Measurements from ENCODE around the gene MAP1LC3B. TPM values are rescaled to one million over a fixed set of nuclear protein-coding genes. Genes with fewer than 3 reads are reported as not detected.

The MAP1LC3B gene
- 141 TPM for polyA plus RNA-seq

GRCh38 chr16:87391950-87392820 is at the start of gene MAP1LC3B:
TSS of gene MAP1LC3B (plus strand) at chr16:87392336. CDS start at chr16:87392428, 92 bp downstream.
- H3K4me3 Mint-ChIP-seq: peak within 1 kb of the TSS; percentile 89 to 95 (median 93)
- H3K27me3 Mint-ChIP-seq: no peaks in the 10 kb centered on the region
- peaks cover 6% of the 10 kb centered on the region for H3K36me3 Mint-ChIP-seq
- no peaks in the 10 kb centered on the region for H3K9me3 Mint-ChIP-seq
- H3K4me1 Mint-ChIP-seq: peaks cover 33 to 46% (median 44%) of the 10 kb centered on the region in 3 donors
- H3K27ac Mint-ChIP-seq: peak within 1 kb of the TSS; percentile 85 to 94 (median 87)

- H3K27me3 Mint-ChIP-seq: no peaks in the 10 kb centered on the region
- no peak overlapping the region for H3K27ac Mint-ChIP-seq
These were observed 49.6 kb upstream of the MAP1LC3B start for GRCh38 chr16:87342504-87342903.

GRCh38 chr16:87342978-87343752 is 49.0 kb upstream of the MAP1LC3B start:
- no peaks in the 10 kb centered on the region for H3K9me3 Mint-ChIP-seq
- peaks cover 0 to 4% (median 0%) of the 10 kb centered on the region in 3 donors for H3K4me1 Mint-ChIP-seq
- H3K27ac Mint-ChIP-seq: no peak overlapping the region
- peaks cover 4% of the 10 kb centered on the region for H3K36me3 Mint-ChIP-seq
- no peak overlapping the region for H3K4me3 Mint-ChIP-seq
- no peaks in the 10 kb centered on the region for H3K27me3 Mint-ChIP-seq

More at GRCh38 chr16:87342504-87342903, 49.6 kb upstream of the MAP1LC3B start:
- H3K9me3 Mint-ChIP-seq: no peaks in the 10 kb centered on the region
- peaks cover 0 to 6% (median 0%) of the 10 kb centered on the region in 3 donors for H3K4me1 Mint-ChIP-seq
- H3K36me3 Mint-ChIP-seq: peaks cover 4% of the 10 kb centered on the region
- H3K4me3 Mint-ChIP-seq: no peak overlapping the region

- H3K27ac Mint-ChIP-seq: no peak overlapping the region
- H3K27me3 Mint-ChIP-seq: no peaks in the 10 kb centered on the region
- H3K4me1 Mint-ChIP-seq: peaks cover 0 to 4% (median 0%) of the 10 kb centered on the region in 3 donors
- no peak overlapping the region for H3K4me3 Mint-ChIP-seq
- H3K9me3 Mint-ChIP-seq: no peaks in the 10 kb centered on the region
- H3K36me3 Mint-ChIP-seq: peaks cover 4% of the 10 kb centered on the region
These were observed 48.4 kb upstream of the MAP1LC3B start for GRCh38 chr16:87343753-87344050.

GRCh38 chr16:87344165-87344930 is 47.8 kb upstream of the MAP1LC3B start:
- Mint-ChIP-seq H3K27ac (peak overlapping the region in 1 of 3 donors; percentile 27), H3K4me1 (peaks cover 0 to 4% (median 3%) of the 10 kb centered on the region in 3 donors)

GRCh38 chr16:87344931-87345631 is 47.1 kb upstream of the MAP1LC3B start:
- no peaks in the 10 kb centered on the region for H3K27me3 Mint-ChIP-seq
- peak overlapping the region in 1 of 4 donors; percentile 45 for H3K4me3 Mint-ChIP-seq
- H3K4me1 Mint-ChIP-seq: peaks cover 0 to 6% (median 4%) of the 10 kb centered on the region in 3 donors
- H3K9me3 Mint-ChIP-seq: no peaks in the 10 kb centered on the region
- H3K36me3 Mint-ChIP-seq: peaks cover 9% of the 10 kb centered on the region
- H3K27ac Mint-ChIP-seq: no peak overlapping the region

More at GRCh38 chr16:87344165-87344930, 47.8 kb upstream of the MAP1LC3B start:
- Mint-ChIP-seq H3K27me3 (no peaks in the 10 kb centered on the region), H3K36me3 (peaks cover 7% of the 10 kb centered on the region), H3K4me3 (peak overlapping the region in 1 of 4 donors; percentile 3), H3K9me3 (no peaks in the 10 kb centered on the region)

- H3K36me3 Mint-ChIP-seq: peaks cover 9% of the 10 kb centered on the region
- H3K4me3 Mint-ChIP-seq: no peak overlapping the region
- H3K27ac Mint-ChIP-seq: no peak overlapping the region
- H3K27me3 Mint-ChIP-seq: no peaks in the 10 kb centered on the region
- peaks cover 0 to 6% (median 4%) of the 10 kb centered on the region in 3 donors for H3K4me1 Mint-ChIP-seq
- no peaks in the 10 kb centered on the region for H3K9me3 Mint-ChIP-seq
These were observed 46.3 kb upstream of the MAP1LC3B start for GRCh38 chr16:87345726-87346424.

GRCh38 chr16:87346517-87347060 is 45.5 kb upstream of the MAP1LC3B start:
- H3K9me3 Mint-ChIP-seq: no peaks in the 10 kb centered on the region
- H3K36me3 Mint-ChIP-seq: peaks cover 8% of the 10 kb centered on the region
- H3K4me3 Mint-ChIP-seq: no peak overlapping the region
- H3K27ac Mint-ChIP-seq: peak overlapping the region in 1 of 3 donors; percentile 31
- no peaks in the 10 kb centered on the region for H3K27me3 Mint-ChIP-seq
- peaks cover 0 to 6% (median 4%) of the 10 kb centered on the region in 3 donors for H3K4me1 Mint-ChIP-seq

- H3K36me3 Mint-ChIP-seq: peaks cover 5% of the 10 kb centered on the region
- H3K27ac Mint-ChIP-seq: no peak overlapping the region
- H3K4me1 Mint-ChIP-seq: peaks cover 0 to 6% (median 4%) of the 10 kb centered on the region in 3 donors
- H3K27me3 Mint-ChIP-seq: no peaks in the 10 kb centered on the region
- H3K4me3 Mint-ChIP-seq: no peak overlapping the region
- no peaks in the 10 kb centered on the region for H3K9me3 Mint-ChIP-seq
These were observed 44.1 kb upstream of the MAP1LC3B start for GRCh38 chr16:87347932-87348615.

GRCh38 chr16:87348616-87349157 is 43.4 kb upstream of the MAP1LC3B start:
- no peak overlapping the region for H3K4me3 Mint-ChIP-seq
- no peaks in the 10 kb centered on the region for H3K9me3 Mint-ChIP-seq
- H3K27me3 Mint-ChIP-seq: no peaks in the 10 kb centered on the region
- peak overlapping the region in 1 of 3 donors; percentile 71 for H3K27ac Mint-ChIP-seq
- H3K4me1 Mint-ChIP-seq: peaks cover 0 to 6% (median 4%) of the 10 kb centered on the region in 3 donors
- peaks cover 5% of the 10 kb centered on the region for H3K36me3 Mint-ChIP-seq

- peaks cover 0 to 6% (median 3%) of the 10 kb centered on the region in 3 donors for H3K4me1 Mint-ChIP-seq
- H3K36me3 Mint-ChIP-seq: peaks cover 5% of the 10 kb centered on the region
- H3K9me3 Mint-ChIP-seq: no peaks in the 10 kb centered on the region
- H3K27me3 Mint-ChIP-seq: no peaks in the 10 kb centered on the region
- H3K27ac Mint-ChIP-seq: peak overlapping the region in 1 of 3 donors; percentile 20
- no peak overlapping the region for H3K4me3 Mint-ChIP-seq
These were observed 42.1 kb upstream of the MAP1LC3B start for GRCh38 chr16:87350031-87350430.

GRCh38 chr16:87350681-87351319 is 41.3 kb upstream of the MAP1LC3B start:
- H3K4me3 Mint-ChIP-seq: no peak overlapping the region
- peaks cover 5% of the 10 kb centered on the region for H3K36me3 Mint-ChIP-seq
- H3K27me3 Mint-ChIP-seq: no peaks in the 10 kb centered on the region
- H3K27ac Mint-ChIP-seq: peak overlapping the region in 1 of 3 donors; percentile 20
- no peaks in the 10 kb centered on the region for H3K9me3 Mint-ChIP-seq
- peaks cover 0 to 6% (median 0%) of the 10 kb centered on the region in 3 donors for H3K4me1 Mint-ChIP-seq

Measured in IgD-negative memory B cell (primary cell).